Kidney glomerular epithelial cell (primary cell): ENCODE measurements around the gene ZNF511.

Experiments
- DNase-seq: peaks from one replicate; lab custom pipeline; 2025; lab: John Stamatoyannopoulos, UW

Gene ZNF511

DNA sequence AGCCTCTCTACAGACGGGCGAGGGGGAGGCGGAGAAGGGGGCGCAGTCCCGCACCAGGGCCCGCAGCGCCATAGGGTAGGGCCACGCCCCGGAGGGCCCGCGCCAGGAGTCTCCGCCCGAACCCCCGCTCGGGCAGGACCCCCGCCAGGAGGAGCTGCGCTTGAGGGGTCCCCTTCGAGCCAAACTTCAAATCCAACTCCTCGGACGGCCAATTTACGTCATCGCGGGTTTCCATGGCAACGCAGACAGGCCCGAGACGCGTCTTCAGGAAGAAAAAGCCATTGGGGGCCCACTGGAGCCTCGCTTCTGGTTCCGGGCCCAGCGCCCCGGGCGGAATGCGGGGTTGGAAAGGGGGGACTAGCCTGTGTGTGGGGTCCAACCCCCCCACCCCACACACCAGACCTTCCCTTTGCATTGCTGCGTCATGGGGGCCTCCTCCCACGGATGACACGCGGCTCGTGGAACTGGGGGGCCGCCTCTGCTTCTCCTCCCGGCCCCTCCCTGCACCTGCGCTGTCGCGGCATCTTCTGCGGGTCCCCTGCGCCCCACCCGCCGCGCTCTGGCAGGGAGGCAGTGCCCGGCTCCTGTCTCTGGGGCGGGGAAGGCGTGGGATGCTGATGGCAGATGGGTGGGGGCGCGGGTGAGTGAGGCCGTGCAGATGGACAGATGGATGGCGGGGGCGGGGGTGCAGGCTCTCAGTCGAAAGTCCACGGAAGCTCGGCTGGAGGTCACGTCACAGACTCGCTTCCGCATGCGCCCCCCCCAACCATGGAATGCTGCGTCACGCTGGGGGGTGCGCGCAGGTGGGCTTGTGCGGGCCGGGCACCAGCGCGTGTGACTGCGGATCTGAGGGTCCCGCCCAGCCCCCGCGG, 26.8 kb downstream of the ZNF511 start:
- no peak for DNase-seq

GRCh38 chr10:133336118-133336576, 27.4 kb downstream of the ZNF511 start:
- no peak for DNase-seq

GRCh38 chr10:133336577-133337369, 28.1 kb downstream of the ZNF511 start, which contains the start of gene CALY:
CALY (minus strand) TSS chr10:133336896; CDS start chr10:133328989, 7,907 bp downstream.
- DNase-seq: no peak

DNA sequence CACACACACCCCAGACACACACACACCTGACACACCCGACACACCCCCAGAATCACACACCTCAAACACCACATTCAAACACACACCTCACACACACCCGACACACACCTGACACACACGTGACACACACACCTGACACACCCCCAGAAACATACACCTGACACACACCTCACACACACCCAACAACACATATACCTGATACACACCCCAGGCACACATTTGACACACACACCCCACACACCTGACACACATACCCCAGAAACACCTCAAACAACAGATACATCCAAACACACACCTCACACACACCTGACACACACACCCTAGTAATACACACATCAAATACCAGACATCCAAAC, 28.6 kb downstream of the ZNF511 start:
- DNase-seq: no peak

- DNase-seq: no peak
These were observed 29.7 kb downstream of the ZNF511 start for GRCh38 chr10:133338080-133339071.

DNA sequence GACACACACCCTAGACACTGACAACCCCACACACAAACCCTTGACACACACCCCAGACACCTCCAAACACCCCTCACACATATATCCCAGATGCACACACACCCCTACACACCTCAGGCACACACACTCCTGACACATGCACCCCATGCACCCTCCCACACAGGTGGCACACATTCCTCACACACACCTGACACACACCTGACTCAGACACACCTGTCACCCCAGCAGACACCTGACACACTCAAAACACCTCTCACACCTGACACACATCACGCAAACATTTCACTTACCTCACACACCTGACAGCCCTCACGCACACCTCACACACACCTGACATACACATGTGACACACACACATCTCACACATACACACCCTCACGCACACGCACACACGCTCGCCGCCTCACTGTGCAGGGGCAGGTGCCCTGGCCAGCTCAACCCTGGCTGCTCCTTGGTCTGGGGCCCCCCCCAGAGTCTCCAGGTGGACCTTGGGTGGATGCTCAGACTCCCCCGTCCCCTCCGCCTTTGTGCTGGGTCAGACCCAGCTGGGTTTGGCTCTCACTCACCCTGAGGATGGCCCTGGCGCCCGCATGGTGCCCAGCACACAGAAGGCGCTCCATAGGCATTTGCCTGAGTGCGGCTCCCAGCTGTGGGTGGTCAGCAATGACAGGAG, 31.1 kb downstream of the ZNF511 start:
- no peak for DNase-seq

- DNase-seq: no peak
These were observed 33.3 kb downstream of the ZNF511 start for GRCh38 chr10:133341983-133342382.

- no peak for DNase-seq
These were observed 34.2 kb downstream of the ZNF511 start for GRCh38 chr10:133342942-133343341.

DNA sequence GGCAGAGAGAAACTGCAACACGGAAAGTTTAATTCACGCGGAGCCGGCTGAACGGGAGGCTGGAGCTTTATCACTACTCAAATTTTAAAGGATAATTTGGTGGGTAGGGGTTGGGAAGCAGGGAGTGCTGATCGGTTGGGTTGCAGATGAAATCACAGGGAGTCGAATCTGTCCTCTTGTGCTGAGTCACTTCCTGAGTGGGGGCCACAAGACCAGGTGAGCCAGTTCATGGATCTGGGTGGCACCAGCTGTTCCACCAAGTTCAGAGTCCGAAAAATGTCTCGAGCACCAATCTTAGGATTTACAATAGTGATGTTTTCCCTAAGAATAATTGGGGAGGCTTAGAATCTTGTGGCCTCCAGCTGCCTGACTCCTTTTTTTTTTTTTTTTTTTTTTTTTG, 34.8 kb downstream of the ZNF511 start:
- no peak for DNase-seq

DNA sequence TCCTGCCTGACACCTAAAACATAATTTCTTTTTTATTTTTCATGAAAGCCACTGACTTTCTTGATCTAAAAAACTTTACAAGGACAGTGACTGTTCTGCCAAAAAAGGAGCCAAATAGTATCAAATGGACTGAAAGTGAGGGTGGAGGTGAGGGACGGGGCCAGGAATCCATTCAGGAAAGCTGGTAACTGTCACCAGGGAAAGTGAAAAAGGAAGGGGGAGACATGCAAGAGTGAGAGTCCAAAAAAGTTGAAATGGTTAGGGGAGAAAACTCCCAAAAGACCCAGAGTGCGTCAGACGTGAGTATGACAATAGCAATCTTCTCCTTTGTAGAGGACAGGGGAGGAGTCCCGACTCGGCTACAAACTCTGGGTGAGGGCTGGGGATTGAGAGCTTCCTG, 35.5 kb downstream of the ZNF511 start:
- DNase-seq: no peak

- DNase-seq: no peak
These were observed 37.7 kb downstream of the ZNF511 start for GRCh38 chr10:133346413-133346812.

GRCh38 chr10:133347710-133348517, 39.2 kb downstream of the ZNF511 start:
- DNase-seq: no peak

DNA sequence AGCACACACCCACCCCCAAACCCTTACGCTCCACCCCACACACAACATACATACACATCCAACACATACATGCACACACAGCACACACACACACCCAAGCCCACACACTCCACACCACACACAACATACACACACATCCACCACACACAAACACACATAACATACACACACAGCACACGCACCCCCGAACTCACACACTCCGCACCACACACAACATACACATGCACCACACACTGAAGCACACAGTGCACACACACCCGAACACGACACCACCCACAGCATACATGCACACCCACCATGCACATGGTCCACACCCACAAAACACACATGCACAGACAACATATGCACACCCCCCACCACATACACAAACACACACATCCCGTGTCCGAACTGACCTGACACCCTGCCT, 40.5 kb downstream of the ZNF511 start:
- no peak for DNase-seq

DNA sequence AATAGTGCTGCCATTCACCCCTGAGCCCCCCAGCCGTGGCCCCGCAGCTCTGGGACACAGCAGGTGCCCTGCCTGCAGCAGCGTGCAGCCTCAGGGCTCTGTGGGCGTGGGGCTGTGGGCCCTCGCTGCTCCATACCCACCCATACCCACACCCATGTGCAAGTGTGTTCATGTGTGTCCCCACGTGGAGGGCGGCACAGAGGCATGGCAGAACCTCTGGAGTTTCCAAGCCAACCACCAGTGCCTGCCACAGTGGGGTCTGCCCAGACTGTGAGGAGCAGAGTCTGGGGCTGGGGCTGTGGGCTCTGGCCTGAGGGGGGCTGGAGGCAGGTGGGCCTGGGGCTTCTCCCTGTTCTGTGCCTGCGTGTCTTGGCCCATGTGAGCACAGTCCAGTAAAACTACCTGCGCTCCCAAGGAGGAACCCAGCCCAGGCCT, 40.9 kb downstream of the ZNF511 start:
- DNase-seq: no peak

DNA sequence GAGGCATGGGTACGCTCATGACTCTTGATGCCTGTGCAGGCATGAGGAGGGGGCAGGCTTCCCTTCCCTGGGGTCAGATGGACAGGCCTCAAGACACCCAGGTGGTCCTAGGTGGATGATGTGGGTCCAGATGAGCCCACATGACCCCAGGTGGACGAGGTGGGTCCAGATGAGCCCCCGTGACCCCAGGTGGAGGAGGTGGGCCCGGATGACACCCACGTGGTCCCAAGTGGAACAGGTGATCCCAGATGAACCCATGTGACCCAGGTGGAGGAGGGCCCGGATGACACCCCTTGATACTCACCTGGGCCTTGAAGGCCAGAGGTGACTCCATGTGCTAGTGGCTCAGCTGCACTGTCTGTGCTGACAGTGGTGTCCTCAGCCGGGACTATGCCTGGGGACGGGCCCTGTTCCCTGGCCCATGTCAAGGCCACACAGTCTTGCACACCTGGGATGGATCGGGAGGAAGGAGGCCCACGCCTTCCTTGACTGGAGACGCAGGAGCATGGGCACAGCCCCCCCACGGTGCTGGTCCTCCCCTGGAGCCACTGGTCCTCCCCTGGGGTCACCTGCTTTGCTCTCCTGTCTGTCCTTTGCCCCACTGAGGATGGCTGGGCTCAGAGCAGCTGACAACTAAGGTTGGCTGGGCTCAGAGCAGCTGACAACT, 41.7 kb downstream of the ZNF511 start:
- DNase-seq: no peak

DNA sequence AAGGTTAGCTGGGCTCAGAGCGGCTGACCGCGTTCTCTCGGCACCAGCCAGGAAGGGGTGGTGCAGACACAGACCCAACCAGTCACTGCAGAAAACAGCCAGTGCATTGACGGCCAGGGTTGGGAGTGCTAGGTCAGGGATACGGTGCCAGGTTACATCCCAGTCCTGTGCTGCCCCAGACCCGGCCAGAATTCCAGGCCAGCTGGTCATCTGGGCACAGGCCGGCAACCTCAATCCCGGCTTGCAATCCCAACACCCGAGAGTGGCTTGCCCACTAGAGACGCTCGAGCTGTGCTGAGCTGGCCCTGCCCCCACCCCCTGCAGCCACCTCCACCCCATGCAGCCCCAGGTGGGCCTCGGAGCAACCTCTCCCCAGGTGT, 42.2 kb downstream of the ZNF511 start:
- DNase-seq: no peak

DNA sequence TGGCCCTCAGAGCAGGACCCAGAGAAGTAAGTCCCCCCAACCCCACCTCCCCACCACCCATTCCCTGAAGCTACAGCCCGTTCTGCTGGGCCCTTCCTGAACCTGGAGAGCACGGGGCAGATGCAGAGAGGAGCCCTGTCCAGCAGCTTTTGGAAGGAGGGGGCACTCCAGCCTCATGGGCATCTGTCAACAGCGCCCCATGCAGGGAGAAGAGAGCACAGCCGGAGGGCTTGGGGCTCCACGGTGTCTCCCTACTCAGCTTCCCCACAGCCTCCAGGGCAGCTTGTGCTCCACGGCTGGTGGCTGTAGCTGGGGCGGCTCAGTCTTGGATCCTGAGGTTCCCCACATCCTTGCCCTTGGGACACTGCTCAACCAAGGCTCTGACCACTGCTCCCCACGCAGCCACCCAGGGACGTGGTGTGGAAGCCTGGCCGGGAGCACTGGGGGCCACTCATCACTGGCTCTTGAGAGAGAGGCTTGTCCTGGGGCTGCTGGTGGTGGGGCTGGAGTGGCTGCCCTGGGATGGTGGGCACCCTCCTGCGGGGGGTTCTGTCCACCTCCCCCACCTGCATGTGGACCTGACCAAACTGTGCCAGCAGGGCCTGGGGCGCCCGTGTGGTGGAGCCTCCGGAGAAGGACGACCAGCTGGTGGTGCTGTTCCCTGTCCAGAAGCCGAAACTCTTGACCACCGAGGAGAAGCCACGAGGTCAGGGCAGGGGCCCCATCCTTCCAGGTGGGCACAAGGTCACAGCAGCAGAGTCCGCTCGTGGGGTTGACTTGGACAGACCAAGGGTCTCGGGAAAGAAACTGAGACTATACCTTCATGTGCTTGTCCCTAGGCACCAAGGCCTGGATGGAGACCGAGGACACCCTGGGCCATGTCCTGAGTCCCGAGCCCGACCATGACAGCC, 42.9 kb downstream of the ZNF511 start:
- DNase-seq: no peak

DNA sequence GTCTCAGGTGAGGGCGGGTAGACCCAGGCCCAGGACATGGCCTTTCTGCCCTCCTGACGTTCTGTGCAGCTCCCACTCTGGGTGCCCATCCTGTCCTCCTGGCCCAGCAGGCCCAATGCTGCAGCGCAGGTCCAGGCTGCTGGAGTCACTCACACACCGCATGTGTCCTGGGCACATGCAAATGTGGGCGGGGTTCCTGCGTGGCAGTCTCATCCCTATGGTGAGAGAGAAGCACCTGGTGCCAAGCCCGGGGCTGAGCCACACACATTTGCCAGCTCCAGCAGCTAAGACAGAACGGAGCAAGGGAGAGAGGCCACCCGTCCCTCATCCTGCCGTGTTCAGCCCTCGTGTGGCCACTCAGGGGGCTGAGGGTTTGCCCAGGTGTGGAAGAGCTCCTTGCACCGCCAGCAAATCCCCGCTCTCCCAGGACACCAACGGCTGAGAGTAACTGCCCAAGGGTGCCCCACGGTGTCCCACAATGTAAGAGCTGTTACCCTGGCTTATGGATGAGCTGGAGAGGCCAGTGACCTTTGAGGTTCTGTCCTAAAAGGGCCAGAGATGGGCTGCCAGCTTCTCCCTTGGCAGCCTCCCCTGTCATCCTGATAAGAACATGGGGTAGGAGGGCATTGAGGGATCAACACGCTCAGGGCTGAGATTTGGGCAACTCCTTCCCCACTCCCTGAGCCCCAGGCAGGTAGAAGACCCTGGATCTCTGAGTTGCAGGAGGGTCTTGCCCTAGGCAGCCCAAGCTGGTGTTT, 44.7 kb downstream of the ZNF511 start:
- DNase-seq: no peak
